PFSK-1 (cell line): ENCODE data around the gene KLF14.

Experiments used
- FOXP2 ChIP-seq: optimal IDR thresholded peaks from 2 replicates; pipeline ENCODE3; 2011; ENCODE audit warnings: borderline replicate concordance, control low read depth, inconsistent platforms; ENCODE audit not compliant: insufficient read depth; ENCODE audit errors: extremely low read length, extremely low read depth
- POLR2AphosphoS5 ChIP-seq: IDR thresholded peaks from 2 replicates; pipeline ENCODE4 v1.6.1; 2012; ENCODE audit warnings: low read depth, mild to moderate bottlenecking, control low read depth, low read length, moderate library complexity
- REST ChIP-seq, 2 experiments: IDR thresholded peaks; 2 replicates each; pipeline versions ENCODE4 v1.6.1 to v1.8.0; 2011 to 2012; ENCODE audit warnings: low read depth in 2 of 2, low read length in 2 of 2, control low read depth in 1 of 2, inconsistent platforms in 1 of 2, mild to moderate bottlenecking in 1 of 2, moderate library complexity in 1 of 2; ENCODE audit not compliant: insufficient read depth in 1 of 2
- SIN3A ChIP-seq: IDR thresholded peaks from 2 replicates; pipeline ENCODE4 v1.6.1; 2012; ENCODE audit warnings: mild to moderate bottlenecking, low read length, moderate library complexity, borderline replicate concordance; ENCODE audit not compliant: insufficient read depth
- TAF1 ChIP-seq: IDR thresholded peaks from 2 replicates; pipeline ENCODE4 v1.6.1; 2012; ENCODE audit warnings: low read length, control low read depth, borderline replicate concordance; ENCODE audit not compliant: insufficient read depth

KLF14 gene

DNA sequence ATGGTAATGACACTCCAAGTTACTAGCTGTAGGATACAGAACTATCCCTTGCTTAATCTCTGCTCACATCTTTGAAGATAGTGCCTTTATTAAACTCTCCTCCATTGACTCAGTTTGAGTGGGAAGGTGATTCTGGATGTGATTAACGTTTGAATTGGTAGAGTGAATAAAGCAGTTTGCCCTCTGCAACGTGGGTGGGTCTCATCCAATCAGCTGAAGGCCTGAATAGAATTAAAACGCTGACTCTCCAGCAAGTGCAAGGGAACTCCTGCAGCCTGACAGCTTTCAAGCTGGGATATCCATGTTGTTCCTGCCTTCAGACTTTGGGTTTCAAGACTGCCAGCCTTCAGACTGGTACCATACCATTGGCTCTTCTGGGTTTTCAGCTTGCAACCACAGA, 21.6 kb downstream of the KLF14 start:
- TF ChIP-seq POLR2AphosphoS5 (no peak), TAF1 (no peak), FOXP2 (no peak), REST (IDR thresholded peaks at IDR 0.05; ENCODE audit: insufficient read depth in 1 of 2, low read depth in 2 of 2, low read length in 2 of 2) (no peak), SIN3A (no peak)

DNA sequence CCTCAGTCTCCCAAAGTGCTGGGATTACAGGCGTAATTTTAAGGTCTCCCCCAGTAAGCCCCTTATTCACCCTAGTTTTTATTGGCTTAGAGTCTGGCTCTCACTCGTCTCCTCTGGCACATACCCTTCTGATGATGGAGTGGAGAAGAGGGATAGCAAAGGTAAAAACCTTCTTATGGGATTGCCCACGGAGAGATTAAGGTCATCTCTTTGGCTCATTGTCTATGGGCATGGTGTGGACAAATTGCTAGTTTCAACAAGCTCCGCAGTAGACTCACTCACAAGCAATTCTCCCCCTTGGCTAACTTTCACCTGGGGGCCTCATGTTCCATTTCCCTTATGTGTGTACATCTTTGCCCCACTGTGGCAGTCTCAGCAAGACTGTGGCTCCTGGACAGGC, 25.2 kb downstream of the KLF14 start:
- no peak for TF ChIP-seq POLR2AphosphoS5
- no peak for TF ChIP-seq TAF1
- no peak for TF ChIP-seq SIN3A

DNA sequence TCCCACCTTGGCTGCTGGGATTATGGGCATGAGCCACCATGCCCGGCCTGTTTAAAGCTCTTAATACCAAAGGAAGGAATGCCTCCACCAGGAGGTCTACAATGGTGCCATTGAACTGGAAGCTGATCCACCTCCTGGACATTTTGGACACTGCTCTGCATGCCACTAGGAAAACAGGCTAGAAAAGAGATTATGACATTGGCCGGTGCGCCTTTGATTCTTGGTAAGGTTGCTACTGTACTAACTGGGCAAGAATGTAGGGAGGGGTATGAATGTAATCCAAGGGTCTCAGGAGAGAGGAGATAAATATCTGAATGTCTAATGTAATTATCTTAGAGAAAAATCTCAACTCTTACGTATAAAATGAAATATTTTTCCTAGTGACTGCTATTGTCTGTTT, 26.0 kb downstream of the KLF14 start:
- TF ChIP-seq FOXP2 (no peak), TAF1 (no peak)

- TF ChIP-seq SIN3A (no peak), TAF1 (no peak), FOXP2 (no peak), REST (IDR thresholded peaks at IDR 0.05; ENCODE audit: insufficient read depth in 1 of 2, low read depth in 2 of 2, low read length in 2 of 2) (no peak), POLR2AphosphoS5 (no peak)
Measured at GRCh38 chr7:130703851-130704250, 30.2 kb downstream of the KLF14 start.

GRCh38 chr7:130701650-130702049, 32.4 kb downstream of the KLF14 start:
- TF ChIP-seq REST (IDR thresholded peaks at IDR 0.05; ENCODE audit: insufficient read depth in 1 of 2, low read depth in 2 of 2, low read length in 2 of 2) (no peak), SIN3A (no peak), TAF1 (no peak), FOXP2 (no peak), POLR2AphosphoS5 (no peak)

DNA sequence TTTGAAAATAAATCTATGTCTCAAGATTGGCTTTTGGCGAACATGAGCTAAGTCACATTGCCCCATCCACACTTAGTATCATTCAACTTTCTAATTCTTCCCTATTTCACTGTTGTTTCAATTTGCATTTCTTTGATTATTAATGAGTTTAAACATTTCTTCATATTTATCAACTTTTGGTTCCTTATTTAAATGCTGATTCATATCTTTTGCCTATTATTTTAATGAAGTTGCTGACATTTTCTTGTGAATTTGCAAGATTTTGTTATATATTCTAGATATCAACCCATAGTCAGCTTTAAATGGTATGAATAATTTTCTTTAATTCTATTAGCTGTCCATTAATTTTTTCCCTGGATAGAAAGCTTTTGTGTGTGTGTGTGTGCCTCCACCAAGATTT, 33.2 kb downstream of the KLF14 start:
- no peak for TF ChIP-seq FOXP2
- no peak for TF ChIP-seq POLR2AphosphoS5
- TF ChIP-seq REST (IDR thresholded peaks at IDR 0.05; ENCODE audit: insufficient read depth in 1 of 2, low read depth in 2 of 2, low read length in 2 of 2), result no peak
- no peak for TF ChIP-seq SIN3A
- TF ChIP-seq TAF1, result no peak
